Measurements from ENCODE around the gene PLA2G4D.

DNA sequence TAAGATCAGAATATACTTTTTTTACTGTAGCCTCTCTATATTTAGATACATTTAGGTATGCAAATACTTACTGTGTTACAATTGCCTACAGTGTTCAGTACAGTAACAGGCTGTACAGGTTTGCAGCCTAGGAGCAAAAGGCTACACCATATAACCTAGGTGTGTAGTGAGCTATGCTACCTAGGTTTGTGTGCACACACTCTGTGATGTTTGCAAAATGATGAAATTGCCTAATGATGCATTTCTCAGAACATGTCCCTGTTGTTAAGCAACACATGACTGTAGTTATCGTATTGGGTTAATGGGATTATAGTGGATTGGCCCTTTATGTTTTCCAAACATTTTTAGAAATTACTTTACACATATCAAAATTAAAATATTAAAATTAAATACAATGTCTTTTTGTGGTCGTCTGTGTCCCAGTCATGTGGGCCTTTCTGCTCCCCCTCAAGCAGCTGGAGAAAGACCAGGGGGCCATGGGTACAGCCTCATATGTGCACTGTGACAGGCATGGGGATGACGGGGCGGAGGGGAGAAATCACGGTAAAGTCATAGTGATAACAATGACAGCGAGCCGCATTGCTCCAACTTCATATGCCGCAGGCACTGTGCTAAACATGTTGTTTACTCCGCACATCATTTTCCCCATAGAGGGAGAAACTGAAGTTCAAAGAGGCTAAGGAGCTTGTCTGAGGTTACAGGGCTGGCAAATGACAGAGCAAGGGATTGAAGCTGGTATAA lies 46.1 kb downstream of the PLA2G4D start:
- TF ChIP-seq RAD21 (IDR thresholded peaks at IDR 0.05; ENCODE audit: low read depth): no peak
- TF ChIP-seq, protein P1, sequence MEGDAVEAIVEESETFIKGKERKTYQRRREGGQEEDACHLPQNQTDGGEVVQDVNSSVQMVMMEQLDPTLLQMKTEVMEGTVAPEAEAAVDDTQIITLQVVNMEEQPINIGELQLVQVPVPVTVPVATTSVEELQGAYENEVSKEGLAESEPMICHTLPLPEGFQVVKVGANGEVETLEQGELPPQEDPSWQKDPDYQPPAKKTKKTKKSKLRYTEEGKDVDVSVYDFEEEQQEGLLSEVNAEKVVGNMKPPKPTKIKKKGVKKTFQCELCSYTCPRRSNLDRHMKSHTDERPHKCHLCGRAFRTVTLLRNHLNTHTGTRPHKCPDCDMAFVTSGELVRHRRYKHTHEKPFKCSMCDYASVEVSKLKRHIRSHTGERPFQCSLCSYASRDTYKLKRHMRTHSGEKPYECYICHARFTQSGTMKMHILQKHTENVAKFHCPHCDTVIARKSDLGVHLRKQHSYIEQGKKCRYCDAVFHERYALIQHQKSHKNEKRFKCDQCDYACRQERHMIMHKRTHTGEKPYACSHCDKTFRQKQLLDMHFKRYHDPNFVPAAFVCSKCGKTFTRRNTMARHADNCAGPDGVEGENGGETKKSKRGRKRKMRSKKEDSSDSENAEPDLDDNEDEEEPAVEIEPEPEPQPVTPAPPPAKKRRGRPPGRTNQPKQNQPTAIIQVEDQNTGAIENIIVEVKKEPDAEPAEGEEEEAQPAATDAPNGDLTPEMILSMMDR (IDR thresholded peaks at IDR 0.05 in 2 of 3, conservative IDR thresholded peaks at IDR 0.05 in 1 of 3; ENCODE audit: borderline replicate concordance in 1 of 3, insufficient read depth in 1 of 3, low read depth in 2 of 3, low read length in 2 of 3): no peak
- no peak for TF ChIP-seq ZNF274 (IDR thresholded peaks at IDR 0.05; ENCODE audit: low read depth, low read length)
- TF ChIP-seq, protein P2, sequence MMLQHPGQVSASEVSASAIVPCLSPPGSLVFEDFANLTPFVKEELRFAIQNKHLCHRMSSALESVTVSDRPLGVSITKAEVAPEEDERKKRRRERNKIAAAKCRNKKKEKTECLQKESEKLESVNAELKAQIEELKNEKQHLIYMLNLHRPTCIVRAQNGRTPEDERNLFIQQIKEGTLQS (IDR thresholded peaks at IDR 0.05): no peak
- no peak for TF ChIP-seq EZH2 (IDR thresholded peaks at IDR 0.05)
- TF ChIP-seq, protein P3, sequence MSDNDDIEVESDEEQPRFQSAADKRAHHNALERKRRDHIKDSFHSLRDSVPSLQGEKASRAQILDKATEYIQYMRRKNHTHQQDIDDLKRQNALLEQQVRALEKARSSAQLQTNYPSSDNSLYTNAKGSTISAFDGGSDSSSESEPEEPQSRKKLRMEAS (IDR thresholded peaks at IDR 0.05): no peak
- TF ChIP-seq, protein P4, sequence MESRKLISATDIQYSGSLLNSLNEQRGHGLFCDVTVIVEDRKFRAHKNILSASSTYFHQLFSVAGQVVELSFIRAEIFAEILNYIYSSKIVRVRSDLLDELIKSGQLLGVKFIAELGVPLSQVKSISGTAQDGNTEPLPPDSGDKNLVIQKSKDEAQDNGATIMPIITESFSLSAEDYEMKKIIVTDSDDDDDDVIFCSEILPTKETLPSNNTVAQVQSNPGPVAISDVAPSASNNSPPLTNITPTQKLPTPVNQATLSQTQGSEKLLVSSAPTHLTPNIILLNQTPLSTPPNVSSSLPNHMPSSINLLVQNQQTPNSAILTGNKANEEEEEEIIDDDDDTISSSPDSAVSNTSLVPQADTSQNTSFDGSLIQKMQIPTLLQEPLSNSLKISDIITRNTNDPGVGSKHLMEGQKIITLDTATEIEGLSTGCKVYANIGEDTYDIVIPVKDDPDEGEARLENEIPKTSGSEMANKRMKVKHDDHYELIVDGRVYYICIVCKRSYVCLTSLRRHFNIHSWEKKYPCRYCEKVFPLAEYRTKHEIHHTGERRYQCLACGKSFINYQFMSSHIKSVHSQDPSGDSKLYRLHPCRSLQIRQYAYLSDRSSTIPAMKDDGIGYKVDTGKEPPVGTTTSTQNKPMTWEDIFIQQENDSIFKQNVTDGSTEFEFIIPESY (IDR thresholded peaks at IDR 0.05; ENCODE audit: extremely low read depth, insufficient replicate concordance, low read length): no peak
- no peak for TF ChIP-seq POLR2AphosphoS5 (IDR thresholded peaks at IDR 0.05; ENCODE audit: low read depth, low read length)
- no peak for TF ChIP-seq SRF (IDR thresholded peaks at IDR 0.05; ENCODE audit: low read depth)
- TF ChIP-seq SP1 (IDR thresholded peaks at IDR 0.05; ENCODE audit: low read depth): no peak
- TF ChIP-seq FOSL1 (IDR thresholded peaks at IDR 0.05; ENCODE audit: low read depth): no peak
- TF ChIP-seq POLR2A (IDR thresholded peaks at IDR 0.05; ENCODE audit: borderline replicate concordance, extremely low read depth, insufficient read depth, insufficient read length): no peak
- no peak for TF ChIP-seq YY1 (IDR thresholded peaks at IDR 0.05; ENCODE audit: extremely low read depth, insufficient replicate concordance, low read depth, low read length)
